Amniotic stem cell (primary cell): ENCODE results near the gene ABLIM2.

Experiments used
- DNase-seq: peaks from one replicate; lab custom pipeline; 2025; lab: John Stamatoyannopoulos, UW

ABLIM2 gene

DNA sequence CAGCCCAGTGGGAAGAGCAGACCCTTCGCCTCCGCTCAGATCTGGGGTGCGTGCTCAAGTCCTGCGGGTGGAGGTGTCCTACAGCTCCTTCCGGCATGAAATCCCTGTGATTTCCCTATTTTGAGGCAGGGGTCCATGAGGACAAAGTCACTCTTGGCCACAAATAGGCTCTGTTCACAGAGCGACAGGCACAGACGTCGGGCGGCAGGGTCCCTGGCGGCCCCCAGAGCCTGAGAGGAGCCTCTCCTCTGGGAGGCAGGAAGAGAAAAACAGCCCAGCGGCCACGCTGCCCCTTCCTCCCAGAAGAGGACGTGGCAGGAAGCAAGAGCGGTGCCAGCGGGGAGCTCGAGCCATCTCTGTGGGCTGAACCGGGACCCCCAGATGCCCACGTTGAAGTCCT, 38.7 kb downstream of the ABLIM2 start:
- no peak for DNase-seq

DNA sequence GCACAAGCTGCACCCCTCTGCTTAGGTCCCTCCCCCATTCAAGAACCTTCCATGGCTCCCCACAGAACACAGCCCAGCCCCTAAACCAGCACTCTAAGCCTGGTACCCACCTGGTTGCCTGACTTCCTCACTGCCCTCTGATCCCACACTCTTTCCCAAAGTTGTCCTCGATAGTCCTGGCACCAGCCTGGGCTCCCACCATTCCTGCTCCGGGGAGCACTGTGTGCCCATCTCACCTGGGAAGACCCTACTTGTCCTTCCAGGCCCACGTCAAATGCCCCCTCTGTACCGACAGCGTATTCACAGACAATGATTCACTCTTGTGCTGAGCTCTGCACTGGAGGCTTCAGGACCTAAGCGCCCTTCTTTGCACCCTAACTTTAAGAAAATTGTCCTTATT, 40.1 kb downstream of the ABLIM2 start:
- DNase-seq: no peak

DNA sequence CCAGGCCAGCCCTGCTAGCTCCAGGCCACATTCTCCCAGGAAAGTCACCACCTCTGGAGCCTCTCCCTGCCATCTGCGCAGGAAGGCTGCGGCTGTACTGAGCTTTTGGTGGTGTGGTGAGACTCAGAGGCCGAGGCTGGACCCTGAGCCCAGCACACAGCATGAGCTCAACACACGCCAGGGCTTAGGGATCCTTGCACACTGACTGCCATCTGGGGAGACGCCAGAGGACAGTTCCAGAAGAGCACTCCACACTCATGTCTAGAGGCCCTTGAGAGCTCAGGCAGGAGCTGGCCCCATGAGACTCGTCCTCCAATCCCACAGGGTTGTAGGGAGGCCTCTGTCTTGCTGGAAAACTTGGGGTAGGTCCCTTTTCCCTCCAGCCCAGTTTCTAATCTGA, 40.6 kb downstream of the ABLIM2 start:
- no peak for DNase-seq

GRCh38 chr4:8117278-8117682, 41.3 kb downstream of the ABLIM2 start:
- no peak for DNase-seq

- DNase-seq: no peak
Observed at GRCh38 chr4:8115916-8116315, 42.7 kb downstream of the ABLIM2 start.

- no peak for DNase-seq
Observed at GRCh38 chr4:8115203-8115520, 43.5 kb downstream of the ABLIM2 start.

- DNase-seq: no peak
Observed at GRCh38 chr4:8114456-8115202, 44.0 kb downstream of the ABLIM2 start.

DNA sequence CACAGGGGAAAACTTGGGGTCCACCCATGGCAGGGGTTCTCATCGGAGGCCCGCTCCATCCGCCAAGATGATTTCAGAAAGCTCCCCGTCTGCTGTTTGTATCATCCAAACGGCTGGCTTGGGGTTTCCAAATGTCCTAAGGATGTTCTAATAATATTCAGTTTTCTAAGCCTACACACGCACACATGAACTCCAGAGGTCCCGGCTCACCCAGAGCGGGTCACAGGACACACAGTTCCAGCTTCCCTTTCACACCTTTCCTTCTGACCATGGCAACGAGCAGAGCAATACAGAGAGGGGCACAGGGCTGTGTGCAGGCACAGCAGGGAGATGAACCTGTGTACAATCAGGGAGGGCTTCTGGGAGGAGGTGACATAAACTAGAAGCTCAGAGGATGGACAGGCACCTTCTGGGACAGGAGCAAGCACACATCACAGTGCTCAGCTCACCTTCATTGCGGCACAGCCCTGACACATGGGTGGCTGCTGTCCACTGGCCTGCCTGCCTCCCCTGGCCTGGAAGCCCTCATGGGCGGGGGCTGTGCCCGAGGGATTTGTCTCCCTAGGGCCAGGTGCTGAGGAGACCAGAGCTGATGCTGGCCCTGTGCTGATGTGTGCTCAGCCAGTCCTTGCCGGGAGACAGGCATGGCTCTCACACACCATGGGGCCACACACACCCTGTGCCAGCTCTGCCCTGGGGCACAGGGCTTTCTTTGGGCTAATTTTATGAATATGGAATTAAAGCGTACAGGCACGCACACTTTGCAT, 44.8 kb downstream of the ABLIM2 start:
- DNase-seq: no peak

DNA sequence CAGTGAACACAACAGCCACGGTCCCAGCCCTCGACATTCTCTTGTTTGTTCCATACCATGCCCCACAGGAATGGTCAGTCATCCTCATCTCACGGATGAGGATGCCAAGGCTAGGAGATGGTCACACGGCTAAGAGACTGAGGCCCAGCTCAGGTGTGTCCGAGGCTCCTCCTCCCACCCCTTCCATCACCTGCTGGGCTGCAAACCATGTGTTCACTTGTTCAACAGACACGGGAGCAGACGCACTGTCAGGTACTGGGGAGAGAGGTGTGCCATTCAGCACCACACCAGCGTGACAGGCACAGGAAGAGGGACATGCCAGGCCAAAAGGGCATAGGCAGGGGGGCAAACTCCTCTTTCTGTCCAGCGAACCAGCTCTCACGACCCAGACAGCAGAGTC, 45.9 kb downstream of the ABLIM2 start:
- no peak for DNase-seq

DNA sequence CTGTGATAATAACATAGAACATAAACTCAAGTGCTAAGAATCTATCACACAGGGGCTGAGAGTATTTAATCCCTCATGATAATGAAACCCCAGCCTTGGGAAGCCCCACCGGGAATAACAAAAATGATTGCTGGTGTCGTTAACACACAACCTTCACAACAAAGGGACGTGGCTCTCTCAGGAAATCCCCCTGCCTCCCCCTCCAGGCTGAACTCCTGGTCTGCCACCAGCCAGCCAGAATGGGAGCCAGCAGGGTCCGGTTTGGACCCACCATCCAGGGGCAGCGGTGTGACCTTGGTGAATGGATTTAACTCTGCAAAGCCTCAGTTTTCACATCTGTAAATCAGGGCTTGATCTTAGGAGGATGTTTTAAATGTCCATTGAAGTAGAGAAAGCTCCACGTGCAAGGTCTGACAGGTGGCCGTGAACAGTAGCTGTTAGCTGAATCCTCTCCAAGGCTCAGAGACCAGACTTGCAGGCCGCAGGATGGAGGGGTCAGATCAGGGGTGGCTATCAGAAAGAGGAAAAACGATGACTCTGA, 46.5 kb downstream of the ABLIM2 start:
- DNase-seq: no peak

DNA sequence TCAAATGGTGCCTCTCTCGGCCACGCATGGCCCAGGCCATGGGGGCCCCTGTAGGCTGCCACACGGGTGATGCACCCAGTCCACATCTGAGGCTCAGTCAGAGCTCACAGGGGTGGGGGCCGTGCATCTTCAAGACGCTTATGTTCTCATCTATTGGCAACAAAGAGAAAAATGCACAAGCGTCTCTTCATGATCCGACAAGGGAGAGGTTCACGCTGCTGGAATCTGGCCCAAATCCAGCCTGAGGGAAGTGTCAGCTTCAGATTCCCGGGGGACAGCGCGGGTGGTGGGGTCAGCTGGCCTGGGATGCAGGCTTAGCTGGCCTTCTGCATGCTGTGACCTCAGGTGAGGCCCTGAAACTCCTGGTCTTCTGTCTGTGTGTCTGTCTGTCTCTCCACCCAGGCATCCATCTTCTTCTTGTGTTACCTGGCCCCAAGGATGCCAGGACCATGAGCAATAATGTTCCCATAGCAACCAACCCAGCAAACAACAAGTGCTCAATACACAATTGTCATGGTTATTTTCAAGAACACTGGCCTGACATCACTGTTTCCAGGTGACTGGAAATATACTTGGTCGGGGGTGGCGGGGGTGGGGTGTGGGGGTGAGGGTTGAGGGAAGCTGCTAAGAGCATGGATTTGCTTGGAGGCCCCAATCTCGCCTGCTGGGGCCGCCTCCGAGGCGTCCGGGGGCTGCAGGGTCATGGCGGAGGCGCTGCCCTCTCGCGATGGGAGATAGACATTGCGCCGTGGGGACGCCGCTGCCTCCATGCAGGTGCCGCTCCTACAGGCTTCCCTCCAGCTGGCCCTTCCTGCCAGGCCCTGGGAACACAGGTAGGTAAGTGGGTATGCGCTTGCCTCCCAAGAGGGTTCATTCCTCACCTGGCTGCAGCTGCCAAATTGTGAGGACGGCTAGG, 48.3 kb downstream of the ABLIM2 start:
- DNase-seq: no peak

GRCh38 chr4:8109406-8110065, 49.1 kb downstream of the ABLIM2 start:
- DNase-seq: no peak

DNA sequence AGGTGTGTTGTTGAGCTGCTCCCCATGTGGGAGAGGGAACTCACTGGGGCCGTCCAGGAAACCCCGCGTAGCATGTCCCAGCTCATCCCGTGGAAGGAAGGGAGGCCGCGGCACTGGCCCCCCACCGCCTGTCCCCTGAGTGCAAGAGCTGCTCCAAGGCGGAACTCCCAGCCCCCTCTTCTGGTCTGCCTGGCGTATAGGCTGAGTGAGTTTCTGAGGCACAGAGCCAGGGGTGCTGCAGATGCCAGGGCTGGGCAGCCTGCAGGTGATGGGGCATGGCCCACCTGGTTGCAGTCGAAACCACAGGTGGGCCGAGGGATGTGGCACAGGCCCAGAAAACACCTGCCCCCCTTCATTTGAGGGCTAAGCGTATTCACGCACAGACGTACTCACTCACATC, 49.6 kb downstream of the ABLIM2 start:
- DNase-seq: no peak

DNA sequence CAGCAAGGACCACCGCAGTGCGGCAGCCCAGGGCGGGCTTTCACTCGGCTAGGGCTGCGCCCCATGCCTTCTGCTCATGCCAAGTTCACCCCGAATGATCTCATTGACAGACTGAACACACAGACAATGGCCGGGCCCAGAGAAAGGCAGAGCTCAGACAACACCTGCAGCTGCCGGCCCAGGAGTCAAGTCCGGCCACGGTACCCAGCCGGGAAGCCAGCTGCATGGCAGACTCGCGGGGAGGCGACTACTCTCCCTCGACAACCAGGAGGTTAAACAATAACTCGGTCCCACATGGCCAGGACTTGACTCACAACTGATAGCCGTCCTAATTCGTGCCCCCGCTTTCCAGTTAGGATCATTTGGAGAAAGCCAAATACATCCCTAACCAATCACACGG, 50.4 kb downstream of the ABLIM2 start:
- no peak for DNase-seq

DNA sequence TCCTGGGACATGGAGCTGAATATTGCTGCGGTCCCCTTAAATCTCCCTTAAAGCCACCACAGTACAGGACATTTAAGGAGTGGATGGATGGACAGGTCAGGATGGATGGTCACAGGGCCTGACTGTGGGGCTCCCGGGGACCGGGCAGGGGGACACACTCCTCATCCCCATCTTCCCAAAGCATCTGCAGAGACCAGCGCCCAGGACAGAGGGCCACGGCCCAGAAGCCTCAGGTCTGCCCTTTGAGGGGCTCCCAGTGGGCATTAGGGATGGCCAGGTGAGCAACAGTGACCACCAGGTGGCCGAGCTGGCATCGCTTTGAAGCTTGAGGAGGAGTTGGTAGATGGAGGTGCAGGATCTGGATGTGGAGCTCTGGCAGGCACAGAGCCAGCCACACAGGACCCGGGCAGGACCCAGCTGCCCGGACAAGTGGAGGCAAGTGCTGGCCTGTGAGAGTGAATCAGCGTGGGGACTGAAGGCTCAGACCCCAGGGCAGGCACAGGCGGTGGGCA, 51.4 kb downstream of the ABLIM2 start:
- no peak for DNase-seq

GRCh38 chr4:8106451-8107025, 52.1 kb downstream of the ABLIM2 start:
- no peak for DNase-seq

DNA sequence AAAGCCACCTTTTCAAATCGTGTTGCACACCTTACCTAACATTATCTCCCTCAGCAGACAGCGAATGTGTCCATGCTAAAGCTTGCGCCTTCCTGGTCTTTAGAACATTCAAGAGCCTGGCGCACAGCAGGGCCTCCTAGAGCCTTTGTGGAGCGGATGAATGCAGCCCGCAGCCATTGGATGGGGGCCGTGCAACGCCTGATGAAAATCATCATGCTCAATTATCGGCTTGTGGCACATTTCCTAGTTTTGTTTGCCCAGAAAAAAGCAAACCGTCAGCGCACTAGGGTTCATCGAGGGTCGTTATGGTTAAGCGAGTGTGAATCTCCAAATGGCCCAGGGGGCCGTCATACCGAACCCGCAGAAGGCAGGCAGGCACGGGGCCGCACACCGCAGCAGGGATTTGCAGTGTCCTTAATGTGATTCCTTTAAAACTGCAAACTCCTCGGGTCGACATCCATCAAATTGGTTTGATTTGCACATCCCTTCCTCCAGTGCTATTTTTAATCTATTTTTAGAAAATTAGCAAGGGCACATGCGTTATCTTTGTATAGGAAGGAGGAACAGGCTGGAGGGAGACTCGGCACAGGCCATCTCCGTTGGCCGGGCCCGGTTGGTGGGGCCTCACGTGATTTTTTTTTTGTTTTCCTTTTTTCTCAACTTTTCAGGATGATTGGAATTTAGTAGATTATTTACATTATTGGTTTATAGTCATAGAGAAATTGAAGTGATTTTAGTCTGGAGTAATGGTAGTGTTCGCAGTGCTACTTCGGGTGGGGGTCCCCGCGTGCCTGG, 53.1 kb downstream of the ABLIM2 start:
- DNase-seq: no peak

GRCh38 chr4:8104491-8105305, 53.9 kb downstream of the ABLIM2 start:
- DNase-seq: no peak
